HepG2 (cell line): ENCODE results near the gene KCNJ4. TPM values are rescaled to one million over a fixed set of nuclear protein-coding genes. Genes with fewer than 3 reads are reported as not detected.

Source experiments
- CCDC6 ChIP-seq: sonication (generic); formaldehyde crosslinking; IDR thresholded peaks from 2 replicates; pipeline ENCODE4 v1.8.1; 2022; ENCODE audit warnings: mild to moderate bottlenecking, missing genetic modification reagents, moderate library complexity
- FOSL2 ChIP-seq: sonication (generic); formaldehyde crosslinking; IDR thresholded peaks from 2 replicates; pipeline ENCODE4 v1.4.0; 2020; ENCODE audit warnings: missing genetic modification reagents
- HIC2 ChIP-seq: sonication (generic); formaldehyde crosslinking; IDR thresholded peaks from 2 replicates; pipeline ENCODE4 v1.9.0; 2022; ENCODE audit warnings: low read depth, missing genetic modification reagents
- HOXA3 ChIP-seq: sonication (generic); formaldehyde crosslinking; IDR thresholded peaks from 2 replicates; pipeline ENCODE4 v1.5.0; 2020; ENCODE audit warnings: missing genetic modification reagents
- HOXA9 ChIP-seq: sonication (generic); formaldehyde crosslinking; IDR thresholded peaks from 2 replicates; pipeline ENCODE4 v1.8.1; 2022; ENCODE audit warnings: missing genetic modification reagents, mild to moderate bottlenecking, moderate library complexity, borderline replicate concordance
- MAZ ChIP-seq, 2 experiments: sonication (generic) in 1 of 2; formaldehyde crosslinking in 1 of 2; IDR thresholded peaks; 2 replicates each; pipeline versions ENCODE4 v1.5.0 to v1.6.1; 2012 to 2020; ENCODE audit warnings: low read depth in 2 of 2, mild to moderate bottlenecking in 2 of 2, borderline replicate concordance in 1 of 2, improper control_type of control experiment in 1 of 2, low read length in 1 of 2, missing genetic modification reagents in 1 of 2, moderate library complexity in 1 of 2
- RFXAP ChIP-seq: sonication (generic); formaldehyde crosslinking; IDR thresholded peaks from 2 replicates; pipeline ENCODE4 v1.4.0; 2020; ENCODE audit warnings: missing genetic modification reagents, borderline replicate concordance
- ZNF407 ChIP-seq: sonication (generic); formaldehyde crosslinking; IDR thresholded peaks from one replicate; pipeline ENCODE4 v1.5.1; 2020; ENCODE audit warnings: mild to moderate bottlenecking, missing genetic modification reagents; ENCODE audit errors: not compliant biosample characterization
- ZNF547 ChIP-seq: sonication (generic); formaldehyde crosslinking; IDR thresholded peaks from 2 replicates; pipeline ENCODE4 v1.5.1; 2020; ENCODE audit warnings: mild to moderate bottlenecking, missing genetic modification reagents
- ZNF780A ChIP-seq: sonication (generic); formaldehyde crosslinking; IDR thresholded peaks from 2 replicates; pipeline ENCODE4 v1.8.0; 2022; ENCODE audit warnings: mild to moderate bottlenecking, missing genetic modification reagents, moderate library complexity
- polyA plus RNA-seq, 8 experiments: library from polyadenylated mRNA; depleted of rRNA in 3 of 8; stranded (reverse) in 7 of 8; unstranded in 1 of 8; fragments of >200 nt; fragmentation: Illumina TruSeq in 4 of 8; extraction: Trizol in 4 of 8; gene quantifications; 2 replicates each; pipeline versions ENCODE4 v1.2.1 to v1.2.3, GENCODE V29; 2011 to 2016; ENCODE audit warnings: low read depth in 4 of 8, missing spikeins in 1 of 8, mixed read lengths in 1 of 8; ENCODE audit not compliant: insufficient read depth in 1 of 8
- total RNA-seq, 5 experiments: library from RNA; depleted of rRNA; stranded (reverse); fragments of >200 nt; fragmentation: Illumina TruSeq; extraction: Trizol; gene quantifications; 2 replicates each; pipeline ENCODE4 v1.2.3, GENCODE V29; 2016; ENCODE audit warnings: low read depth in 1 of 5

The KCNJ4 gene
- total and polyA plus RNA-seq, 2 of the 13 experiments (the other 11 are each of a cell fraction or from before 2014, with no cell fraction given): not detected

- TF ChIP-seq HIC2 (CRISPR knock-in tag) (no peak), MAZ (IDR thresholded peaks at IDR 0.05; ENCODE audit: borderline replicate concordance, low read depth, low read length) (no peak), MAZ (CRISPR knock-in tag; IDR thresholded peaks at IDR 0.05; ENCODE audit: low read depth) (no peak), FOSL2 (CRISPR knock-in tag) (no peak), HOXA3 (no peak), ZNF407 (CRISPR knock-in tag) (no peak), CCDC6 (CRISPR knock-in tag) (no peak), ZNF547 (CRISPR knock-in tag) (no peak), ZNF780A (CRISPR knock-in tag) (no peak), RFXAP (CRISPR knock-in tag) (no peak), HOXA9 (no peak)
These were observed 51.2 kb downstream of the KCNJ4 start (continued) for GRCh38 chr22:38403812-38404211.
